Endothelial cell of umbilical vein (primary cell): ENCODE measurements around the gene RFC2. TPM values are rescaled to one million over a fixed set of nuclear protein-coding genes. Genes with fewer than 3 reads are reported as not detected.

Experiments used
- BruUV-seq: library from RNA; stranded (reverse); fragments of 400-500 nt; replicated peaks from 2 replicates; lab custom pipeline; 2021; lab: Mats Ljungman, UMichigan
- CTCF ChIA-PET: fragments of 300-600, 350-600 bp; sonication (Branson Sonifier 250); formaldehyde crosslinking; loops from one replicate; lab custom pipeline; 2021; ENCODE audit warnings: antibody characterized with exemption, inconsistent platforms; lab: Charles Lee
- POLR2A ChIA-PET: fragments of 300-600, 350-600 bp; sonication (Branson Sonifier 250); formaldehyde crosslinking; loops from one replicate; lab custom pipeline; 2021; ENCODE audit warnings: antibody characterized with exemption, inconsistent platforms; lab: Charles Lee
- DNase-seq: peaks from one replicate; pipeline ENCODE4 v3.0.0-alpha.2; 2011; ENCODE audit warnings: low read depth, low spot score
- FAIRE-seq: peaks from 2 replicates; lab custom pipeline; 2011; peaks lifted over from hg19 to GRCh38; lab: Jason Lieb, UNC
- H2AFZ ChIP-seq: 2 replicates; pipeline ENCODE4 v1.6.0; 2012; ENCODE audit warnings: low read depth, low read length, control low read depth, inconsistent platforms
- H3K27ac ChIP-seq: 2 replicates; pipeline ENCODE4 v1.5.1; 2011; ENCODE audit warnings: low read depth, mild to moderate bottlenecking, control low read depth, low read length, moderate library complexity; ENCODE audit not compliant: insufficient read depth
- H3K27me3 ChIP-seq, 2 experiments: 2 replicates each; pipeline versions ENCODE4 v1.6.0 to v1.6.1; 2011; ENCODE audit warnings: low read length in 2 of 2, mixed read lengths in 1 of 2; ENCODE audit not compliant: control insufficient read depth in 2 of 2, insufficient read depth in 2 of 2
- H3K36me3 ChIP-seq, 2 experiments: 2 replicates in 1 of 2; 3 replicates in 1 of 2; pipeline ENCODE4 v1.5.1; 2011; ENCODE audit warnings: low read length in 2 of 2, mild to moderate bottlenecking in 1 of 2, moderate library complexity in 1 of 2; ENCODE audit not compliant: control insufficient read depth in 2 of 2, insufficient read depth in 2 of 2; ENCODE audit errors: extremely low read depth in 1 of 2
- H3K4me1 ChIP-seq: 3 replicates; pipeline ENCODE4 v1.5.1; 2011; ENCODE audit warnings: mild to moderate bottlenecking, low read length; ENCODE audit not compliant: control insufficient read depth, insufficient read depth; ENCODE audit errors: extremely low read depth
- H3K4me2 ChIP-seq: 2 replicates; pipeline ENCODE4 v1.6.1; 2011; ENCODE audit warnings: low read length, control low read depth, mixed read lengths; ENCODE audit not compliant: insufficient read depth
- H3K4me3 ChIP-seq, 3 experiments: fragments of 200-600 bp in 1 of 3; sonication (generic), shearing (Covaris generic) in 1 of 3; replicated peaks in 1 of 3; 2 replicates each; pipeline ENCODE4 v1.5.1; 2011 to 2016; ENCODE audit warnings: control low read depth in 3 of 3, low read length in 3 of 3, mild to moderate bottlenecking in 2 of 3, inconsistent platforms in 1 of 3, low read depth in 1 of 3, moderate library complexity in 1 of 3; ENCODE audit not compliant: insufficient read depth in 1 of 3
- H3K79me2 ChIP-seq: 2 replicates; pipeline ENCODE4 v1.6.0; 2012; ENCODE audit warnings: low read length, inconsistent platforms; ENCODE audit not compliant: control insufficient read depth, insufficient read depth
- H3K9ac ChIP-seq: replicated peaks from 2 replicates; pipeline ENCODE3; 2011; ENCODE audit warnings: low read length, control low read depth; ENCODE audit not compliant: insufficient read depth; ENCODE audit errors: extremely low read depth
- H3K9me1 ChIP-seq: replicated peaks from 3 replicates; pipeline ENCODE4 v1.6.0; 2011; ENCODE audit warnings: mild to moderate bottlenecking, low read length; ENCODE audit not compliant: control insufficient read depth, insufficient read depth; ENCODE audit errors: extremely low read depth
- H3K9me3 ChIP-seq: replicated peaks from 2 replicates; pipeline ENCODE4 v1.5.1; 2012; ENCODE audit warnings: low read length, inconsistent platforms; ENCODE audit not compliant: control insufficient read depth, insufficient read depth
- H4K20me1 ChIP-seq: replicated peaks from 2 replicates; pipeline ENCODE3; 2011; ENCODE audit warnings: mild to moderate bottlenecking, low read length; ENCODE audit not compliant: control insufficient read depth, insufficient read depth; ENCODE audit errors: extremely low read depth
- CTCF ChIP-seq, 2 donors: IDR thresholded peaks; 1 replicate in 1 of 2; 2 replicates in 1 of 2; pipeline ENCODE4 v1.5.1; 2011; ENCODE audit warnings: low read length in 2 of 2, mild to moderate bottlenecking in 2 of 2, moderate library complexity in 2 of 2, control low read depth in 1 of 2, inconsistent platforms in 1 of 2, low read depth in 1 of 2; ENCODE audit not compliant: insufficient read depth in 1 of 2; ENCODE audit errors: extremely low read depth in 1 of 2
- EZH2 ChIP-seq: IDR thresholded peaks from 2 replicates; pipeline ENCODE4 v1.6.1; 2012; ENCODE audit warnings: borderline replicate concordance, low read depth, mild to moderate bottlenecking, moderate library complexity, low read length, inconsistent platforms; ENCODE audit not compliant: severe bottlenecking
- FOS ChIP-seq: IDR thresholded peaks from 2 replicates; pipeline ENCODE4 v1.6.1; 2011; ENCODE audit warnings: mild to moderate bottlenecking, low read length, moderate library complexity, borderline replicate concordance; ENCODE audit not compliant: insufficient read depth
- GATA2 ChIP-seq: IDR thresholded peaks from 2 replicates; pipeline ENCODE4 v1.7.0; 2011; ENCODE audit warnings: low read depth, mild to moderate bottlenecking, moderate library complexity, mixed read lengths, low read length; ENCODE audit not compliant: insufficient read length, insufficient read depth
- JUN ChIP-seq: IDR thresholded peaks from 2 replicates; pipeline ENCODE4 v1.6.1; 2011; ENCODE audit warnings: borderline replicate concordance, low read depth; ENCODE audit not compliant: insufficient read length, insufficient read depth
- MAX ChIP-seq: IDR thresholded peaks from 2 replicates; pipeline ENCODE4 v1.6.1; 2011; ENCODE audit not compliant: insufficient read depth, insufficient read length
- MYC ChIP-seq: IDR thresholded peaks from one replicate; pipeline ENCODE4 v1.6.1; 2011; ENCODE audit warnings: mild to moderate bottlenecking, low read depth, low read length
- POLR2A ChIP-seq: IDR thresholded peaks from 2 replicates; pipeline ENCODE4 v1.6.1; 2012; ENCODE audit warnings: low read depth, mild to moderate bottlenecking, control low read depth, low read length
- POLR2AphosphoS5 ChIP-seq: IDR thresholded peaks from 2 replicates; pipeline ENCODE4 v1.6.1; 2012; ENCODE audit warnings: low read depth, mild to moderate bottlenecking, control low read depth, low read length, moderate library complexity; ENCODE audit not compliant: insufficient read depth
- dilution Hi-C: fragments of 300-500 bp; cut with MboI; formaldehyde crosslinking; loops from one replicate; pipeline ENCODE4 v1.15.0; 2019; ENCODE audit warnings: low sequenced_read_pairs; ENCODE audit not compliant: extremely low pct_ligation_motif_present
- intact Hi-C: fragments of 100-400 bp; cut with micrococcal nuclease; formaldehyde crosslinking; loops from one replicate; pipeline ENCODE4 v1.10.0; 2022
- polyA plus RNA-seq, 4 experiments: library from polyadenylated mRNA; depleted of rRNA in 3 of 4; stranded (reverse) in 3 of 4; unstranded in 1 of 4; fragments of >200 nt; gene quantifications; 2 replicates each; pipeline versions ENCODE4 v1.2.1 to v1.2.3, GENCODE V29; 2011 to 2012; ENCODE audit warnings: missing spikeins in 1 of 4
- total RNA-seq: library from RNA; stranded (reverse); gene quantifications from 2 replicates; pipeline ENCODE4 v1.2.3, GENCODE V29; 2021

Gene RFC2
- total and polyA plus RNA-seq, 2 donors (not counting 3 experiments of a cell fraction or from before 2014, with no cell fraction given), result 24.4 to 44.3 TPM

- DNase-seq, result no peak
- BruUV-seq, result no TSS peak
- ChIA-PET POLR2A (no interaction called here), CTCF (interaction anchor here (1.4 to 2.0 kb wide), 2 partner anchors 96 to 98 kb away, joined by 3 to 9 read pairs; no protein-coding TSS in a partner anchor)
- no peak overlapping the region for H2AFZ ChIP-seq
- H3K9ac ChIP-seq, result no peak overlapping the region
- TF ChIP-seq EZH2 (no peak), FOS (no peak), MAX (no peak), POLR2AphosphoS5 (no peak), MYC (no peak), POLR2A (no peak), CTCF (IDR thresholded peaks at IDR 0.05; ENCODE audit: extremely low read depth in 1 of 2, insufficient read depth in 1 of 2, low read depth in 1 of 2, low read length in 2 of 2) (no peak), GATA2 (no peak), JUN (no peak)
- H3K4me2 ChIP-seq, result no peak overlapping the region
- intact Hi-C loops (no loop called here), dilution Hi-C loops (no loop called here)
- H3K9me3 ChIP-seq, result no peaks in the 10 kb centered on the region
- H3K4me1 ChIP-seq, result peaks cover 18% of the 10 kb centered on the region
- H4K20me1 ChIP-seq, result peaks cover 3% of the 10 kb centered on the region
- no peak for FAIRE-seq
- H3K4me3 ChIP-seq, result no peak overlapping the region
- H3K9me1 ChIP-seq, result no peaks in the 10 kb centered on the region
- no peaks in the 10 kb centered on the region for H3K27me3 ChIP-seq
- peaks cover 12% of the 10 kb centered on the region for H3K79me2 ChIP-seq
- H3K27ac ChIP-seq, result no peak overlapping the region
- H3K36me3 ChIP-seq, result no peaks in the 10 kb centered on the region
Observed at GRCh38 chr7:74302745-74303221, 48.6 kb upstream of the RFC2 start.
